ENCODE measurements around the gene NCOA3. TPM values are rescaled to one million over a fixed set of nuclear protein-coding genes. Genes with fewer than 3 reads are reported as not detected.
A peak's percentile ranks its signal among the peaks of the same experiment; 100 is the strongest.
"Not testable (repeated sequence)": the region's sequence is repeated elsewhere in the genome, so short reads cannot be mapped to it uniquely, and the experiment has no call there.

The NCOA3 gene
- total and polyA plus RNA-seq, 3 donors from 2014 or later, result 18.1 to 32.5 (median 27.6) TPM

GRCh38 chr20:47493175-47493962 lies 8.3 kb upstream of the NCOA3 start:
- no peak for TF ChIP-seq POLR2A (IDR thresholded peaks at IDR 0.05)
- TF ChIP-seq CTCF (IDR thresholded peaks at IDR 0.05), result no peak
- intact Hi-C loops (cut with DNase I; ENCODE audit: low total_unique reads), result no loop called here
- 14 to 32% methylated on average over 3 of the region's 3 CpGs for WGBS, 2 donors

GRCh38 chr20:47493963-47494293 lies 7.8 kb upstream of the NCOA3 start:
- no peak overlapping the region for H3K4me3 ChIP-seq
- H3K4me1 ChIP-seq, result peaks cover 16% of the 10 kb centered on the region
- intact Hi-C loops (cut with DNase I; ENCODE audit: low total_unique reads), result no loop called here
- H3K27me3 ChIP-seq, result no peaks in the 10 kb centered on the region
- no peak for TF ChIP-seq POLR2A (IDR thresholded peaks at IDR 0.05)
- TF ChIP-seq CTCF (IDR thresholded peaks at IDR 0.05), result no peak
- 53 to 77% methylated on average over 2 of the region's 2 CpGs for WGBS, 2 donors
- H3K9me3 ChIP-seq, result no peaks in the 10 kb centered on the region
- no peaks in the 10 kb centered on the region for H3K36me3 ChIP-seq (ENCODE audit: low read depth, missing control alignments)
- no peak for DNase-seq
- H3K27ac ChIP-seq, result peak overlapping the region in 1 of 2 donors; percentile 61

More at GRCh38 chr20:47493175-47493962, 8.3 kb upstream of the NCOA3 start:
- Histone ChIP-seq H3K9me3 (no peaks in the 10 kb centered on the region), H3K4me1 (peaks cover 16% of the 10 kb centered on the region), H3K27me3 (no peaks in the 10 kb centered on the region), H3K27ac (peak overlapping the region in 1 of 2 donors; percentile 61), H3K4me3 (no peak overlapping the region), H3K36me3 (ENCODE audit: low read depth, missing control alignments) (no peaks in the 10 kb centered on the region)
- peak; percentile 92 for DNase-seq

- H3K4me3 ChIP-seq; intact Hi-C loops (cut with DNase I; ENCODE audit: low total_unique reads): not testable (repeated sequence)
- H3K4me1 ChIP-seq, result peaks cover 16% of the 10 kb centered on the region
These were observed 7.1 kb upstream of the NCOA3 start for GRCh38 chr20:47494606-47495005.

GRCh38 chr20:47496118-47496517 lies 5.6 kb upstream of the NCOA3 start:
- Histone ChIP-seq H3K9me3 (no peaks in the 10 kb centered on the region), H3K27ac (no peak overlapping the region), H3K27me3 (no peaks in the 10 kb centered on the region), H3K4me1 (peaks cover 23% of the 10 kb centered on the region), H3K36me3 (ENCODE audit: low read depth, missing control alignments) (no peaks in the 10 kb centered on the region), H3K4me3 (no peak overlapping the region)
- intact Hi-C loops (cut with DNase I; ENCODE audit: low total_unique reads), result no loop called here
- TF ChIP-seq CTCF (IDR thresholded peaks at IDR 0.05), result no peak
- no peak for TF ChIP-seq POLR2A (IDR thresholded peaks at IDR 0.05)
- DNase-seq, result no peak
- WGBS, 2 donors, result 89 to 91% methylated on average over 1 of the region's 1 CpG

More at GRCh38 chr20:47494606-47495005, 7.1 kb upstream of the NCOA3 start:
- not testable (repeated sequence) for H3K27me3 ChIP-seq; H3K27ac ChIP-seq; DNase-seq; H3K9me3 ChIP-seq; H3K36me3 ChIP-seq (ENCODE audit: low read depth, missing control alignments)
- WGBS, 2 donors, result 91 to 93% methylated on average over 11 of the region's 11 CpGs

GRCh38 chr20:47498606-47499005 lies 3.1 kb upstream of the NCOA3 start:
- Histone ChIP-seq H3K27ac (no peak overlapping the region), H3K9me3 (no peaks in the 10 kb centered on the region), H3K4me1 (peaks cover 20% of the 10 kb centered on the region), H3K27me3 (no peaks in the 10 kb centered on the region), H3K4me3 (no peak overlapping the region), H3K36me3 (ENCODE audit: low read depth, missing control alignments) (no peaks in the 10 kb centered on the region)
- no peak for DNase-seq
- no peak for TF ChIP-seq CTCF (IDR thresholded peaks at IDR 0.05)
- TF ChIP-seq POLR2A (IDR thresholded peaks at IDR 0.05), result no peak
- intact Hi-C loops (cut with DNase I; ENCODE audit: low total_unique reads), result no loop called here
- 89 to 91% methylated on average over 6 of the region's 6 CpGs for WGBS, 2 donors
